Measurements from ENCODE around the gene KRTDAP.

- TF ChIP-seq ZNF436 (CRISPR knock-in tag; IDR thresholded peaks at IDR 0.05) (no peak), ZNF830 (CRISPR knock-in tag; IDR thresholded peaks at IDR 0.05) (no peak), POLR2A (conservative IDR thresholded peaks at IDR 0.05) (no peak), YY1 (IDR thresholded peaks at IDR 0.05; ENCODE audit: borderline replicate concordance in 1 of 3, control insufficient read depth in 1 of 3, extremely low read depth in 1 of 3, insufficient read depth in 3 of 3, insufficient read length in 1 of 3, insufficient replicate concordance in 2 of 3, low read depth in 1 of 3, low read length in 2 of 3) (no peak), SMC3 (conservative IDR thresholded peaks at IDR 0.05; ENCODE audit: insufficient read depth, low read depth, low read length) (no peak), ZNF121 (CRISPR knock-in tag; conservative IDR thresholded peaks at IDR 0.05) (no peak), CREM (IDR thresholded peaks at IDR 0.05; ENCODE audit: low read depth) (no peak), CEBPB (tag; IDR thresholded peaks at IDR 0.05) (no peak), ZFP36 (IDR thresholded peaks at IDR 0.05; ENCODE audit: low read depth, low read length, partially characterized antibody) (no peak), MCM7 (IDR thresholded peaks at IDR 0.05) (no peak), MAZ (CRISPR knock-in tag; conservative IDR thresholded peaks at IDR 0.05 in 1 of 2, IDR thresholded peaks at IDR 0.05 in 1 of 2) (no peak)
These were observed 15.7 kb upstream of the KRTDAP start for GRCh38 chr19:35506011-35506410.

Measured in K562 (cell line).